NCI-H1694 (cell line): ENCODE results near the gene C14orf180.
A peak's percentile ranks its signal among the peaks of the same experiment; 100 is the strongest.

Experiments used
- DNase-seq: peaks from one replicate; lab custom pipeline; 2025; lab: John Stamatoyannopoulos, UW

C14orf180 gene

DNA sequence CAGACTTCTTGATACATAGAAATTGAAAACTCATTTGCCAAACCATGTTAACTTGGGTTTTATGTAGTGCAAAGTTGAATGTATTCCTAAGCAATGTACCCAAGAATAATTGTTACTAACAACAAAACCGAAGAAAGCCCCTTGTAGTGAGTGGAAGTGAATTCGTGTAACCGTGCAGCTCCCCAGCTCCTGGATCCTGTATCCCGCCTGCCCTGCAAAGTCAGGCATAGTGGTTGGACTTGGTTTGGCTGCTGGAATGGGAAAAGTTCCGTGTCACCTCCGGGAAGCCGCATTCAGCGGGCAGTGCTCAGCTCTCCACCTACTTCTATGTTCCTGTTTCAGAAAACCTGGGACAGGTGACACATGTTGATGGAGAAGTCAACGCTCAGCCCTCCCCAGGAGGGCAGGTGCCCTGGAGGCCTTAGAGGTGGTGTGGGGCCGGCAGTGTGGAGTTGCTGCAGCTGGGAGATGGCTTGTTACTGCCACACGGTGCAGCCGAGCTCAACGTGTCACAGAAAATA lies 29.2 kb upstream of the C14orf180 start:
- no peak for DNase-seq

DNA sequence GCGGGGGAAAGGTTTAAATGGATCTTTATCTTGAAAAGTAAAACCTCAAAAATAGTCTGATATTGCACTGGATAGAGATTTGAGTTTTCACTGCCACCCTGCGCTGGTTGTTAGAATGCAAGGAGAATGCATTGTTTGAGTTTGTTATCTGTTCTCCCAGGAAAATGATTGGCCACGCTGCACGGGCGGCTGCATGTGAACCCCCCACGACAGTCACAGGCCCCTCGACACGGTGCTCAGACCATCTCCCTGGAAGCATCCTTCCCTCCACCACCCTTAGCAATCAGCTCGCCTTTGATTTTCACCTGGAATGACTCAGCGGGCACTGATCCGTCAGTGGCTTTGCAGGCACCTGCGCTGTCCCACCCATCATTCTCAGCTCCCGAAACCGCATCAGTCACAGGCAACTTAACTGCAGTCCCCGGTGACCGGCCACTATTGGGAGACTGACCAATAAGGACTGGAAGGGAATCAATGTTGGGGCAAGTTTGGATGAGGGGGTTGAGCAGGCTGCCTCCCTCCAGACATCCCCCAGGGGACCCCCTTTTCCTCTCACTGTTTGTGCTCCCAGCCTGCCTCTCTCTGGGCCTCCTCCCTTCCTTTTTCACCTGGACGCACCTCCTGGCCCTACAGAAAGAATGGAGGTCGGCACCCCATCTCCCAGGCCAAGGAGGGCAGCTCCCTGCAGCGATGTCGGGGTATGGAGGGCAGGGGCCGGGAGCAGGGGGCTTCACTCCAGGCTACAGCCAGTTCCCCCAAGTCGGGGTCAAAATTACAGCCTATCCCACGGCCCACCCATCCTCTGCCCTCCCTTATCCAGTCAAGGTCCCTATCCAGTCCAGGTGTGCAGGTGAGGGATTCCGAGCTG lies 28.5 kb upstream of the C14orf180 start:
- peak; percentile 34 for DNase-seq

DNA sequence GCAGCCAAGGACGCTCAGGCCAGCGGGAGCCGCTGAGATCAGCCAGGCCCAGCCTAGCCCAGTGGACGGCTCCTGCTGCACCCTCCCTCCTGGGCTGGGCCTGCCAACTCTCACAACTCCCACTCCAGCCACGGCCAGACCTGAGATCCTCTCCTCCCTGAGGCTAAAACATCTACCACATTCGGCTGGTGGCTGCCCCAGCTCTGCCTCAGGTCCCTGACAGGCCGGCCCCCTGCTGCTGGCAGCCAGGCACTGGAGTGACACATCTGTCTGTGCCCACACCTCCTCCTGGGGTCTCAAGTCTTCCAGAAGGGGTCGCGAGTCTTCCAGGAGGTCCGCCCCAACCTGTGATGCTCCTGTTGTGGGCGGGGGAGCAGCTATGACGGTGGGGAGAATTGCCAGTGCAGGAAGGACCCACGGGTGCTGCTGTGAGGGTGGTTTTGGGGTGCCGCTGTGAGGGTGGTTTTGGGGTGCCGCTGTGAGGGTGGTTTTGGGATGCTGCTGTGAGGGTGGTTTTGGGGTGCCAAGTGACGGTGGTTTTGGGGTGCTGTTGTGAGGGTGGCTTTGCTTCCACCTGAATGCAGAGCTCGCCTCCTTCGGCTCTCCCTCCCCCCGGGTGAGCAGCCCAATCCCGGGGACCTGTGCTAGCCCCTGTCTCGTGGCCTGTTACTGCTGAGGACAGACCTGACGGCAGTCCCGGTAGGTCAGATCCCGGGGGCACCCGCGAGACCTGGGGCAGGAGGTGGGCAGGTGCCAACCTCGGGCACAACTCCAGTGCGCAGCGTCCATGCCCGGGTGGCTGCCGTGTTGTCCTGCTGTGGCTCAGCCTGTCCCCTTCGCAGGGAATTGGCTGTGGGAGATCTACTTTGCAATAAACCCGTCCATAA lies 27.5 kb upstream of the C14orf180 start:
- DNase-seq, result no peak

DNA sequence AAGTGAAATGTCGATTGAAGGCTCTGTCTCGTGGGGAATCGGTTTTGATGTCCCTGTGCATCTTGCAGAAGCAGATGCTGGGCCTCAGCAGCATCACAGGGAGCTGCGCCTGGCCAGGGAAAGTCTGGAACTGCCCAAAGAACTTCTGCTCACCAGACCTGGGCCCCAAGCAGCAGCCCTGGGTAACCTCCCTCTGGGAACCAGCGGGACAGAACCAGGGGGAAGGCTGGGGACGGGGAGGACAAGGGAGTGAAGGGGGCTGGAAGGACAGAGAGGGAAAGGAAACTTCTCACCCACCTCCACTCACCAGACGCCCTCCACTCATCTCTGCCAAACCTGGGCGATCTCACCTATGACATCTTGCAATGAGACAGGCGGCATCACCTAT lies 26.8 kb upstream of the C14orf180 start:
- no peak for DNase-seq

DNA sequence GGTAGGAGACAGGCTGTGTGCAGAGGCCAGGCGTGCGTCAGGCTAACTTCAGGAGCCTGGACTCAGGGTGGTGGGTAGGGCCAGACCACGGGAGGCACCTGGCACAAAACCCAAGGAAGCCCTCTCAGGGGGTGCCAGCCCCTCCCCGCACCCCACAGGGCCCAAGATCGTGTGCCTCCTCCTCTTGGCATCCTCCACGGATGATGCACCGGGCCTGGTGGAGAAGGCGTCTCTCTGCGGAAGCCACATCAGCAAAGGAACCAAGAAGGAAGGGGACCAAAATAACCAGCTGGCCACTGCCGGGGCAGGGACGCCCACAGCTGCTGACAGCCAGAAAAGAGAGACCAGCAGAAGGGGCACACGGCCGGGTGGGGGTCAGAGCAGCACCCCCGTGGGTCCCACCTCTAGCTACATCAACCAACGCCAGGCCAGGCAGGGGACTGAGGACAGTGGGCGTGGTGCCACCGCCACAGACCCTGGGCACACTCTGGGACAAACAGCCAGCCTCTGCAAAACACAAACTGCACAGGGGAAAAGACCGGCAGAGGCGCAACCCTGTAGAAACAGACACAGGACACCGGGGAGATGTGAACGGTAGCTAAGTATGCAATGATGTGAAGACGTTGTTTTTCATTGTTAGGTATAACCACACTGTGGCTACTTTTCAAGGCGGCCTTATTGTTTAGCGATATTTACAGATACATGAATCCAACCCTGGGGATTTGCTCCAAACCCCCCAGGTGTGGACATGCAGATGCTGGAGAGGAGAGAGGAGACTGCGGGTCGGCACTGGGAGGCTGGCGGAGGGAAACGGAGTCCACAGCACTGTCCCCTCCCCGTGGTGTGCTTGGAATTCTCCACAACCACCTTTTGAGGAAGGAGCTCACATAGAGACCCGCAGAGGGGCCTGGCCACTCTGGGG lies 26.1 kb upstream of the C14orf180 start:
- no peak for DNase-seq

DNA sequence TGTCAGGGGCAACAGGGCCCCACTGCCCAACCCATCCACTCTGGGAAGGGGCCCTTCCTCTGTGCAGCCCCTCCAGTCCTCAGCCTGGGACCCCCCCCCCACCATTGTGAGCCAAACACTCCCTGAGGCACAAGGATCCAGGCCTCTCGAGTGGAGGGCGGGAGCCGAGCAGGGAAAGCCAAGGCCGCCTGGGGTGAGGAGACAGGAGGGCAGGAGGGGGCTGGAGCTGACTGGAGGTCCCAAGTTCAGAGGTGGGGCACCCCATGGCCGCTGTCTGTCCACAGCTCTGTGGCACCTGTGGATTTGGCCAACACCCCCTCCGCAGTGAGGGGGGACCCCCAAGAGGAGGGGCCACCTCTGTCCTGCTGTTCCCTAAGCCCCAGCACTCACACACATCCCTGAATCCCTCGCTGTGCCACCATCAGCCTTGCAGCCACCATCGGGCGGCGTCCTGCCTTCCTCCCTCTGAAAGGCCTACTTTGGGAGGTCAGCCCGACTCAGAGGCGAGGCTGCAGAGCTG lies 25.4 kb upstream of the C14orf180 start:
- DNase-seq, result no peak

DNA sequence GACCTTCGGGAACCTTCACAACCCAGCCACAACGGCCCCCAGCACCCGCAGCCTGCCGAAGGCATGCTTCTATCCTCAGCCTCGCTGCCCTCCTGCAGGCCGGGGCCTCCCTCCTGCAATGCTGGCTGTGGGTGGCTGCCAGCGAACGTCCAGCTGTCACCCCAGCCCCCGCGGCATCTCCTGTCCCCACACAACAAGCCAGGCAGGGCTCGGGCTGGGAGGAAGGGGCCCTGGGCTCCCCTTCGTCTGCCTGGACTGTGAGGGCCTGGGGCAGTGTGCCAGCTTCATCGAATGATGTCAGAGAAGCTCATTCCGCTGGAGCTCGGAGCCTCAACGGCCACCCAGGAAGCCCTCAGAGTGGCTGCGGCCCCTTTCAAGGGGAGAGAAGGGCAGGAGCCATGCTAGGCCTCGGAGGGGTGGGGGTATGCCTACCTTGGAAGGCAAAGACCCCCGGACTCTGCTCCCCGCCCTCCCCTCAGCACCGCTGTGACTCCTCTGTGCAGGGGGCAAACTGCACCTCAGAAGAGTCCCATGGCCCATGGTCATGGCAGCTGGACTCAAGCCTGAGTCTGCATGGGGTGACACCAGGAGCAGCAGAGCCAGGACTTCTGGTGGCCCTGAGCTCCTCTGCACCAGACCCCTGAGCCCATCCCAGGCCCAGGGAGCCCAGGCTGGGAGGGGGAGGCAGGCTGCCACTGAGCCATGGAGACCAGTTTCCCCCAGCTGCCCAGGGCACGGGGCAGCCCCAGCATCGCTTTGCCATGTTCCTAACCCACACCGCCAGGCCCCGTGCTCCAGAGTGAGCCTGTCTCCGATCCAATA lies 24.7 kb upstream of the C14orf180 start:
- peak; percentile 74 for DNase-seq

DNA sequence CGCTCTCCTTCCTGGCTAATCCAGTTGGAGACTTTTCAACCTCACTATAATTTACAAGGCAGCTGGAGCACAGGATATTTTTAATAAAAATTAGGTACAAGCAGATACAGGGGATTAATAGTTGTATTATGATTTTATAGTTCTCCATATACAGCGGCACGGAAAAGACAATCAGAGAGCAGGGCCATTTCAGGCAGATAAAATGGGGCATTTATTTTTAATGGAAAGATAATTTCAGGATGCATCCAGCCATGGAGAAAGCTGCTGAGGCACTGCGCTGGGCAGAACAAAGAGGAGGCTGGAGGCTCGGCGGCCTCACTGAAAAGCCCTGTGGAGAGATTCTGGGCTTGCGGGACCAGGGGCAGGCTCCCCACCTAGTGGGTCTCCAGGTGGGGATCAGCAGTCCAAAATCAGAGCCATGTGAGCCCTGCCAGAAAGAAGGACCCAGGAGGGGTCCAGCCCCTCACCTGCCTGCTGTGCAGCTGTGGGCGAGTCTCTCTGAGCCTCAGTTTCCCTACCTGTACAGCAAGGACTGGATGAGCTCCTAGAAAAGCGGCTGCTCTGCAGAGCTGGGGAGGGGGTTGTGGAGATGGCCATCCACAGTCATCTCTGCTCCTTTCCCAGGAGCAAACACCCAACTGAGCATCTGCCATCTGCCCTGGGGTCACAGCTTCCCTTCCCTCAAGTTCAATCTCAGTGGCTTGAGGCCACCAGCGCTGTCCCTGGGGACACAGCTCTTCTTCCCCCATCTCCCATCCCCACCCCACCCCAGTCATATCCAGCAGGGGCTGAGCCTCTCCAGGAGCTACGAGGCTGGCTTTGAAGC lies 23.9 kb upstream of the C14orf180 start:
- DNase-seq, result no peak

DNA sequence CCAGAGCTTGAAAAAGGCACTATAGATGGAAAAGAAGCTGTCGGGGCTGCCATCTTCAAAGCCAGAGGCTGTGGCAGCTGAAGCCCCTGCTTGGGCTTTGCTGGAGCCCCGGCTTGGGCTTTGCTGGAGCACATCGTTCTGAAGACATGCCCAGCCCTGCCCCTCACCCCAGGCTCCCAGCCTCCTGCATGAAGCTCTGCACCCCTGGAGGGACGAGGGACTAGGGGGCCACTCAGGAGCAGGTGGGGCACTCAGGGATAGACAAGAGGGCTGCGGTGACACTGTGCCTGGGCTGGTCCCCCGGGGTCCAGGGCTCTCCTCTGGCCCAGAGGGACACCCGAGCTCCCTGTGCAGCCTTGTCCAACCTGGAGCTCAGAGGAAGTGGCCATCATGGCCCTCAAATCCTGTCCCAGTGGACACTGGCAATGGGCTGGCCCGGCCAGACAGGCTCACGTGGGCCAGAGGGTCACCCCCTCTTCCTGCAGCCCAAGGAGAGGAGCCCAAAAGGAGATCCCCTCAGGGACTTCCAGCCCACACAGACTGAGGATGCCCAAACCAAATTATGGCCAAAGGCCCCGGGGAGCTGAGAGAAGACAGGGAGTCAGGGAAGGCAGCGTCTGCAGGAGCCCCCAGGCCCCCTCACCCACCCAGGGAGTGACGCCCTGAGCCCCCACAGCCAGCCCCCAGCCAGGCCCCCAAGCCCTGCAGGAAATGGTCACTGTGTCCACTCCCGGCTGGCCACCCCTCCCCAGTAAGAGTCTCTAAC lies 23.1 kb upstream of the C14orf180 start:
- DNase-seq, result no peak

DNA sequence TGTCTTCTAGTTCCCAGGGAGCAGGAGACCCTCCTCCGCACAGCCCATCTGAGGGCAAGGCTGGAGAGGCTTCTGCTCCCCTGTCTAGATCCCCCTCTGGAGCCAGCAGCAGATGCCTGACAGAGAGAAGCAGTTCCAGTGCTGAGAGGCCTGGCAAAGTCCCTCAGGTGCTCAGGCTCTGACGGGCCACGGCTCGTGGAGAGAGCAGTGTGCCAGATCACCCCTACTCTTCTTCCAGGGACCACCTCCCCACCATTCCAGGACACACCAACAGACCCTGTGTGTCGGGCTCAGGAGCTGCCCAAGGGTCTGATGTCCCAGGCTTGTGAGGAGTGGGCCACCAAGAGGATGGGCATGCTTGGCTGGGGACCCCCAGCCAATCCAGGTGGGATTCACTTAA lies 22.5 kb upstream of the C14orf180 start:
- DNase-seq, result no peak

DNA sequence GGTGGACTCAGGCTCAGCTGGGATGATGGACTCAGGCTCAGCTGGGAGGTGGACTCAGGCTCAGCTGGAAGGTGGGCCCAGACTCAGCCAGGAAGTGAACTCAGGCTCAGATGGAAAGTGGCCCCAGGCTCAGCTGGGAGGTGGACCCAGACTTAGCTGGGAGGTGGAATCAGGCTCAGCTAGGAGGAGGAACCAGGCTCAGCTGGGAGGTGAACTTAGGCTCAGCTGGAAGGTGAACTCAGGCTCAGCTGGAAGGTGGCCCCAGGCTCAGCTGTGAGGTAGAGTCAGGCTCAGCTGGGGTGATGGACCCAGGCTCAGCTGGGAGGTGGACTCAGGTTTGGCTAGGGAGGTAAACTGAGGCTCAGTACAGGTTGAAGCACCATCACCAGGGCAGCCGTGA lies 21.8 kb upstream of the C14orf180 start:
- DNase-seq, result no peak

DNA sequence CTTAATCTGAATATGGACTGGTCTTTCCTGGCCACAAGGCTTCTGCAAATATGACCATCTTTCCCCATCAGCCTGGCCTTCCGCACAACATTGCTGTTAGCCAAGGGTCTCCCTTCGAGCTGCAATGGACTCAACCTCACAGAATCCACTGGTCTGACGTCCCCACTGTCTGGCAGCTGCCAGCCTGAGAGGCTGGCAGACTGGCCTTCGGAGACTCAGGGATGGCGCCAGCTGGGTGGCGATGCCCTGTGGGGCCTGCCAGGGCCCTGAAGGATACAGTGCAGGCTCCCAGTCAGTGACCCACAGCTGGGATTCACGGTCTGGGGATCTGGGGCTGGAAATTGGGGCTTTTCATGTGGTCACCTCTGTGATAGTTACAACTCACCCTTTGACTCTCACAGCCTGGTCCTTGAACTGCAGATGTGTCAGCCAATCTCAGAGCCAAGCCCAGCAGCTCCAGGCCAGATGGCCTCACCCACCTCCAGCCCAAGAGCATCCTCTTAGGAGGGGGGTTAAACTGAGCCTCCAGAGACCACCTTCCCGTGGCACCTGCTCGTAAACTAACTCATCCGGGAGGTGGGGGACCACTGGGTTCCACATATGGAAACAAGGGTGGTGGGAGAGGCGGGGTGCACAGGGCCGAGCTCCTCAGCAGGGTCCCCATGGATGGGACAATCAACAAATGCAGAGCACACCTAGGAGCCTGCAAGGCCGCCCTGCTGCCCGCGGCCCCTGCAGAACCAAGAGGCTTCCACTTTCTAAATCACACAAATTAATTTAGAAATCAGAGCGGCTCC lies 21.1 kb upstream of the C14orf180 start:
- no peak for DNase-seq

DNA sequence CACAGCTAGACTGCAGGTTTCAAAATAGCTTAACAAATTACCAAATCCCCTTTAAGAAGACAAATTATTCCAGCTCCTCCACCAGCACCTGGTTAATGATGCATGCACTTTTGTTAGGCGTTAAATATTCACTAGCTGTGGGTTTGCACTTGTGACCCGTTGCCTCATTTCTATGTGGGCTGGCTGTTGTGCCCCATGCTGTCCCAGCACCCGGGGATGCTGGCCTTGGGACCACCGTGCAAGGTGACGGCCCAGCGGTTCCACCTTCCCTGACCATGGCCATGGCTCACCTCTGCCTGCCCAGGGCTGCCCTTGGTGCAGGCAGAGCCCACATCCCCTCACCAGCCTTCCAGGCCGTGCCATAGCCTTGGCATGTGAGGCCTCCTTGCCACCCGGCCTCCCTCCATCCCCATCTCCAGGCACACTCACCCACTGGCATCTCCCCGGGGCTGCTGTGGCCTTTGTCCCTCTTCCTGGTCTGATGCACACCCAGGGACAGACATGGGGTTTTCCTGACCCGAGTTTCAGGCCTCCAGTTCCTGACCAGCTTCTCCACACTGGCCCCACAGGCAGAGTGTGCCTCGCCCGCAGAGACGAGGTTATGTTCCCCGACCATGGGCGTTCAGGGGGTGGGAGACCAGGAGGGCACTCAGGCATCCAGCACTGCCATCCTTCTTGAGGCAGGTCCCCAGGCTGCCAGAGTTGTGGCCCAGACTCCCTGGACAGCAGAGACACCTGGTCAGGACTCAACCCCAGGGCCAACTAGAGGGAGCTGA lies 20.3 kb upstream of the C14orf180 start:
- DNase-seq, result no peak

DNA sequence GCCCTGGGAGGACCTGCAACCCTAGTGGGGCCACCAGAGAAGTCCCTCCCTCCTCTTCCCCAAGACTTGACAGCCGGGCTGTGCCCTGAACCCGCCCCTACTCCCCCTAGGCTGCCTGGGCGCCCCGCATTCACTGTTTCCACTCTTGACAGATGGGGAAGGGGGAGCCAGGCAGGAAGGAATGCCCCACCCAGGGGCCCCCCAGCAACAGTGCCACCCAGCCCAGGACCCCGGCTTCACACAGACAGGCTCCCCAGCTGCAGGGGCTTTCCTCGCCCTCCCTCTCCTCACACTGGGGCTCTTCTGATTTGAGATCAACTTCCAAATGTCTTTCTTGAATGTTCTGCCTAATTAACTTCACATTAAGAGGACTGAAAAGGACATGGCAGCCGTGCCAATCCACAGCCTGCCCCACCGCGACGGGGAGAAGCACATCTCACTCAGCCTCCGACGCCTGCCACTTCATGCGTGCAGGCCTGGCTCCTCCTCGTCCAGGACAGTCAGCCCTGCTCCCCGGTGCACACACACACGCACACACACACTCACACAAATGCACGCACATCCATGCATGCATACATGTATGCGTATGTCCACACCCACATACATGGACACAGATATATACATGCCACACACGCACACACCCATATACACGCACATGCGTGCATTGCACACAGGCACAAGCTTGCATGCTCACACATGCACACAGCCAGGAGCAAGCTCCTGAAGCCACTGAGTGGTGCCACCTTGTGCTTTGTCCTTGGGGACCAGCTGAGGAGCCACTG lies 19.6 kb upstream of the C14orf180 start:
- DNase-seq, result no peak

DNA sequence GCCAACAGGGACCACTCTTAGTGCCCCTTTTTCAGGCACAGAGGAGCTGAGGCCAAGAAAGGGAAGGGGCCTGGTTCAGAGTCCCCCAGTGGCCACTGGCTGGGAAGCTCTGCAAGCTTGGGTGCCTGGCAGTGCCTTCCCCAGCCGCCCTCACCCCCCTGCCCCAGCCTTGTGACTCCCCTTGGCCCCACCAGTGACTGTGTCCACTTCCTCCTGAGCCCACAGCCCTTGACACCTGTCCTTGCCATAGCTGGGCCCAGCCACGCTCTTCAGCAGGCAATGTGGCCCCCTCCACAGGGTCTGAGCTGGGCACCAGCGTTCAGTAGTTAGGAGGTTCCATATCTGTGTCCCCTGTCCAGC lies 19.0 kb upstream of the C14orf180 start:
- DNase-seq, result no peak

DNA sequence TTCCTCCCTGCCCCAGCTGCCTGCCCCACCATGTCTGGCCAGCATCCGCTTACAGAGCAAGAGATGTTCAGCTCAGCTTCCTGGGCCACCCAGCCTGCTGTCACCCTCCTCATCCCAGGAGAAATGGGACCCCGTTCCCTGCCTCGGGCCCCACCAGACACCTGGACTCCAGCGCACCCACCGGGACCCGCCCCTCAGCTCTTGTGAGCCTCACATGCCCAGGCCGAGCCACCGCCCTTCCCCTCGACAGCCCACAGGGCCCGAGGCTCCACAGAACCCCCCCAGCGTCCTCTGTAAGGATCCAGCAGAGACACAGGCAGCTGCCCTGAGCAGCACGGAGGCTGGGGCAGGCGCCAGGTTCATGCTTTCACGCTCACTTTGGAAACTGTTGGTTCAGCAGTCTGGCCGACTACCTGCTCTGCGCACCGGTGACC lies 18.4 kb upstream of the C14orf180 start:
- DNase-seq, result peak; percentile 76
